UCSD-AML1 (cell line): ENCODE measurements around the gene KIF5A.

Source experiments
- DNase-seq: peaks from one replicate; lab custom pipeline; 2025; ENCODE audit not compliant: unreplicated experiment; lab: John Stamatoyannopoulos, UW

KIF5A gene

GRCh38 chr12:57604992-57605810 lies 55.4 kb downstream of the KIF5A start:
- no peak for DNase-seq

- no peak for DNase-seq
Observed at GRCh38 chr12:57605811-57606311, 56.0 kb downstream of the KIF5A start.

GRCh38 chr12:57606399-57606798 lies 56.6 kb downstream of the KIF5A start:
- DNase-seq: no peak

GRCh38 chr12:57606821-57607220 lies 57.0 kb downstream of the KIF5A start:
- DNase-seq: no peak

- DNase-seq: no peak
Observed at GRCh38 chr12:57607958-57608663, 58.3 kb downstream of the KIF5A start.

- DNase-seq: no peak
Observed at GRCh38 chr12:57609101-57609780, 59.4 kb downstream of the KIF5A start.

GRCh38 chr12:57609781-57610553 lies 60.1 kb downstream of the KIF5A start:
- no peak for DNase-seq

- DNase-seq: no peak
Observed at GRCh38 chr12:57610554-57611107, 60.8 kb downstream of the KIF5A start.

GRCh38 chr12:57611108-57611826 lies 61.4 kb downstream of the KIF5A start, which contains the start of gene ARHGEF25:
ARHGEF25 (plus strand) TSS chr12:57611435; CDS start chr12:57611895, 460 bp downstream.
- DNase-seq: peak; percentile 28

GRCh38 chr12:57611827-57612710 lies 62.2 kb downstream of the KIF5A start:
- no peak for DNase-seq

GRCh38 chr12:57612711-57613426 lies 63.0 kb downstream of the KIF5A start:
- no peak for DNase-seq

GRCh38 chr12:57613427-57614109 lies 63.7 kb downstream of the KIF5A start:
- no peak for DNase-seq

GRCh38 chr12:57614178-57614947 lies 64.5 kb downstream of the KIF5A start:
- DNase-seq: no peak

GRCh38 chr12:57614948-57615500 lies 65.2 kb downstream of the KIF5A start:
- no peak for DNase-seq

- no peak for DNase-seq
Observed at GRCh38 chr12:57615637-57616036, 65.8 kb downstream of the KIF5A start.

- DNase-seq: no peak
Observed at GRCh38 chr12:57616383-57617101, 66.7 kb downstream of the KIF5A start.
